COLO829 (cell line): ENCODE data around the gene GFOD2.
"Not testable (repeated sequence)": the region's sequence is repeated elsewhere in the genome, so short reads cannot be mapped to it uniquely, and the experiment has no call there.

ENCODE experiments used
- DNase-seq: peaks from one replicate; pipeline ENCODE4 v3.0.0; 2012; ENCODE audit warnings: low spot score

The GFOD2 gene

GRCh38 chr16:67702130-67702529 is 17.0 kb downstream of the GFOD2 start:
- no peak for DNase-seq

- DNase-seq: no peak
Observed at GRCh38 chr16:67701420-67701819, 17.7 kb downstream of the GFOD2 start.

GRCh38 chr16:67699265-67699664 is 19.9 kb downstream of the GFOD2 start:
- DNase-seq: no peak

- DNase-seq: no peak
Observed at GRCh38 chr16:67697422-67698185, 21.5 kb downstream of the GFOD2 start.

DNA sequence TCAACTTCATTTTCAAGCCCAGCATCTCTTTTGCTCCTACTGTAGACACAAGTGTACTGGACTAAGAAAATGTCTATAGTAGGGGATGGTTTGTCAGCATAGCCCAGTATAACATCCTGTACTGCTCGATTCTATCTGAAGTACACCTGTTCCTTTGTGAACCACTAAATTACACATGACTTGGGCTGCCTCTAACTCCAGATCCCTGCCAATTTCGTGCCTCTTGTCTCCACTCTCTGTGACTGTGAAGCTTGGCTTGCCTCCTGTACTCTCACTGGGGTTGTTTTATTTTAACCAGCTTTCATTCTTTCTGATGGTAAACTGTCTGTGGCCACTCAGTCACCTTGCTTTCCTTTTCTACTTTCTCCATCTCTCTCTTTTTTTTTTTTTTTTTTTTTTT is 24.5 kb downstream of the GFOD2 start:
- DNase-seq: no peak

DNA sequence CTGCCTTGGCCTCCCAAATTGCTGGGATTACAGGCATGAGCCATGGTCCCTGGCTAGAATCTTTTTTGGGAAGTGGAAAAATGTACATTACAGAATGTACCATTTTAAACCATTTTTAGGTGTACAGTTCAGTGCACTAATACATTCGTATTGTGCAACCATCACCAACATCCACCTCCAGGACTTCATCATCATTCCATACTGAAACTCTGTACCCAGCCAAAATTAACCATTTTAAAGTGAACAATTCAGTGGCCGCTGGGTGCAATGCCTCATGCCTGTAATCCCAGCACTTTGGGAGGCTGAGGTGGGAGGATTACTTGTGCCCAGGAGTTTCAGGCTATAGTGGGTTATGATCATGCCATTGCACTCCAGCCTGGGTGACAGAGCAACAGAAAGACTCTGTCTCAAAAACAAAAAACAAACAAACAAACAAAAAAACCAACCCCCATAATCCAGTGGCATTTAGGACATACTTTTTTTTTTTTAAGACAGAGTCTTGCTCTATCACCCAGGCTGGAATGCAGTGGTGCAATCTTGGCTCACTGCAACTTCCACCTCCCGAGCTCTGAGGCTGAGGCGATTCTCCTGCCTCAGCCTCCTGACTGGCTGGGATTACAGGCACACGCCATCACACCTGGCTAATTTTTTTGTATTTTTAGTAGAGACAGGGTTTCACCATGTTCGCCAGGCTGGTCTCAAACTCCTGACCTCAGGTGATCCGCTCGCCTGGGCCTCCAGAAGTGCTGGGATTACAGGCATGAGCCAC is 25.4 kb downstream of the GFOD2 start:
- DNase-seq: not testable (repeated sequence)

DNA sequence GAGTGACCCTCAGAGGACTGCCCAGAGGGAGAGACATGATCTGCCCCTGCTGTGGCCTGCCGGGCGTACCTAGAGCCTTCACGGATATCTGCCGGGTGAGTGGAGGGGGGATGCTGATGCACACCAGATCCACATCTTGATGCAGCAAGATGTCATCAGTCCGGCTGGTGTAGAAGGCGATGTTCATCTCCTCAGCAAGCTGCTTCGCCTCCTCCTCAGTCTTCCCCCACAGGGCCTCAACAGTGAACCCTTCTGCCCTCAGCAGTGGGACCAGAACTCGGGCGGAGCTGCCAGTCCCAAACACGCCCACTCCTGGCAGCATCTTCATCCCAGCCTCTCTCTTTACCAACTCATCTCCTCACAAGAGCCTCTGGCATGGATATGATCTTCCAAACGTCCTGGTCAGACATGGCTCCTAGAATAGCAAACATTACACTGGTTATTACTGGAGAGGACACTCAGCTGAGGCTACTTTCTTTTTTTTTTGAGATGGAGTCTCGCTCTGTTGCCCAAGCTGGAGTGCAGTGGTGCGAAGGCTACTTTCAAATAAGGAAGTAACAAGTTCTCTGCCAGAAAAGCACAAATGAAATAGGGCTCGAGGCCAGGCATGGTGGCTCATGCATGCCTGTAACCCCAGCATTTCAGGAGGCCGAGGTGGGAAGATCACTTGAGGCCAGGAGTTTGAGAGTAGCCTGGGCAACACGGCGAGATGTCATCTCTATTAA is 33.6 kb downstream of the GFOD2 start:
- DNase-seq: no peak

- no peak for DNase-seq
Observed at GRCh38 chr16:67683767-67684166, 35.3 kb downstream of the GFOD2 start.

- no peak for DNase-seq
Observed at GRCh38 chr16:67679935-67680897, 38.9 kb downstream of the GFOD2 start.

GRCh38 chr16:67678354-67679023 is 40.6 kb downstream of the GFOD2 start:
- DNase-seq: no peak

- no peak for DNase-seq
Observed at GRCh38 chr16:67677712-67678111, 41.4 kb downstream of the GFOD2 start.

DNA sequence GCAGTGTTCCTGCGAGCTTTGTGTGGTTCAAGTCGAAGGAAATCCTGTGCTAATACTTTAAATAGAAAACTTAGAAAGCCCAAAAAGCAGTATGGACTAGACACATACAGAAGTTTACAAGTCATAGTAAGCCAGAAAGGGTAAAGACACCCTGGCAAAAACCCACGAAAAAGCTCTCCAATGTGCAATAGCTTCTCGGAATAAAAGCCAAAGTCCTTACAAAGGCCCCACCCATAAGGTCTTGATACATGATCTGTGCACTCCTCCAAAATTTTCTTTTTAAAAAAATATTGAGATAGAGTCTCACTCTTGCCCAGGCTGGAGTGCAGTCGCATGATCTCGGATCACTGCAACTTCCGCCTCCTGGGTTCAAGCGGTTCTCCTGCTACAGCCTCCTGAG is 42.2 kb downstream of the GFOD2 start:
- DNase-seq: no peak

DNA sequence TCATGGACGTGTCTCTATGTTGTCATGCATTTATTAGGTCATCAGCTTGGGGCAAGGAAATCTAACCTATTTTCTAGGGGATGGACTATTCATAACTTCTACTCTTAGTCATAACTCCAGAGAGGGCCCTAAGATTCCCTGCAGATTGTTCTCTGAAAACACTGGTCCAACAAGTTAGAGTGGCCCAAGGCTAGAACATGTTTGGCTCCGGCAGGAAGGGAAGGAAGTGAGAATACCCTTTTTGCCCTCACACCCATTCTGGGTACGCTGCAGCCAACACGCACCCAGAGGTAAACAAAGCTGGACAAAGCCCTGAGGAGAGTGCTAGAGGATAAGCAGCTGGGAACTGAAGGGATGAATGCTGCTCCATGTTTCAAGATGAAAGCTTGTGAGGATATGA is 42.6 kb downstream of the GFOD2 start:
- no peak for DNase-seq

DNA sequence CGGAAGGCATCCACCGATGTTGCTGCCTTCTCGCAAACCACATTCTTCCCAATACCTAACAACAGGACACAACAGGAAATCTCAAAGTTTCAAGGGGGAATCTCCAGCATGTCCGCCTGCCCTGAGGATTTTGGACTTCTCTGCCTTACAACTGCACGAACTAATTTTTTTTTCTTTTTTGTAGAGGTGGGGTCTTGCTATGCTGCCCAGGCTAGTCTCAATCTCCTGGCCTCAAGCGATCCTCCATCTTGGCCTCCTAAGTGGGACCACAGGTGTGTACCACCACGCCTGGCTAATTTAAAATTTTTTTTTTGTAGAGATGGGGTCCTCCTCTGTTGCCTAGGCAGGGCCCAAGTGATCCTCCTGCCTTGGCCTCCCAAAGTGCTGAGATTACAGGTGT is 43.1 kb downstream of the GFOD2 start:
- DNase-seq: no peak

DNA sequence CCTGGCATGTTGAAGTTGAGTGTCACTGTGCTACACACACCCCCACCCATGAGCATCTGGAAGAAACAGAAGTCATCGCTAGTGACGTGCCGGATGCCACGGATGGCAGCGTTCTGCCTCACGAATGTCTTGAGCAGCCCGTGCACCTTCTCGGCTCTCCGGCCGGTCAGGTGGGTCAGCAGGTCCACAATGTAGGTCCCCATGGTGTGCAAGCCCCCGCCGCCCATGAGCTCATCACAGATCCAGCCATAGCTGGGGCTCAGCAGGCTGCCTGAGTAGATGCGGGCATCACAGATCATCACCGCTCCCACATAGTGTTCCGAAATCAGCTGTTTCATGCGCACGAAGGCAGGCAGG is 43.6 kb downstream of the GFOD2 start:
- no peak for DNase-seq

GRCh38 chr16:67674851-67675578 is 44.1 kb downstream of the GFOD2 start:
- DNase-seq: no peak

DNA sequence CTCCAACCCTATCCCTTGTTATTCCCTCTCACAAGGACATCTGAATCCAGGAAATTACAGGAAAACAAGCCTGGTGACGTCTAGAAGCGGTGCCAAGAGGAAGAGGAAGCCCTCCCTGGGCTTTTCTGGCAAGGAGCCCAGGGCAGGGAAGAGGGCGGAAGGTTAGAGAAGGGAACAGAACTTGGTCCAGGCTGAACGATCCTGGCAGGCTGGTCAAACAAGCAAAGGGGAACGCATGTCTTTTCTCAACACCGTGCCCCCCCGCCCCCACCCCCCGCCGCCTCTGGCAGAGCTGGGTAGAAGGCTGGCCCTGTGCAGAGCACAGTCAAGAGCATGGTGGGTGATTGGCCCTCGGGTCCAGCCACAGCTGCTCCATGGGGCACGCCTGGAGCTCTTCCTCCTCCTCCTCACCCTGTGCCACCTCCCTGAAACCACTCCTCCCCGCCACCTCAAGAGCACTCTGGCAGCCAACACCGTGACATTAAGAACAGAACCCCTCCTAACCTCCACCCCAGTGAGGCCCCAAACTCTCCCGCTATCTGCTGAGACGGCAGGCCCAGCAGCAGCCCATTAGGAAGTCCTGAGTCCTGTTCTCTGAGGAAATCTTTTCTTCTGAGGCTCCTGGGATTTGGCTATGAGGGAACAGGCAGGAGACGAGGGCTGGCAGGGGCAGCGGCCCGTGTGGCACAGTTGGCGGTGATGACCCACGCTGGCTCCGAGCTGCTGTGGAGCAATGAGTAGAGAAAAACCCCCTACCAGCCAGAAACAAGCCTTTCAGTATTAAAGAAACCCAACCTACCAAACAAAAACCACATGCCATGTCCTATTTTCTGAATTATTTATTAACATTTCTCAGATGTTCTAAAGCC is 45.2 kb downstream of the GFOD2 start:
- no peak for DNase-seq

GRCh38 chr16:67672739-67673662 is 46.1 kb downstream of the GFOD2 start:
- DNase-seq: peak; percentile 54
